PC-3 (cell line): ENCODE measurements around the gene AIG1. TPM values are rescaled to one million over a fixed set of nuclear protein-coding genes. Genes with fewer than 3 reads are reported as not detected.

Experiments used
- ATAC-seq: fragments of 200-7000 bp; cut with Tn5 transposase; 2 replicates; pipeline ENCODE4 v1.9.1; 2020; ENCODE audit warnings: mild to moderate bottlenecking, moderate library complexity
- BruUV-seq: library from RNA; stranded (reverse); fragments of 400-500 nt; replicated peaks from 2 replicates; lab custom pipeline; 2021; lab: Mats Ljungman, UMichigan
- CTCF ChIA-PET: fragments of 300-600 bp; sonication (Branson Sonifier 250); formaldehyde crosslinking; loops from one replicate; lab custom pipeline; 2022; ENCODE audit warnings: antibody characterized with exemption; lab: Charles Lee
- POLR2A ChIA-PET: fragments of 300-600 bp; sonication (Branson Sonifier 250); formaldehyde crosslinking; loops from one replicate; lab custom pipeline; 2022; ENCODE audit warnings: antibody characterized with exemption; ENCODE audit not compliant: unreplicated experiment; lab: Charles Lee
- DNase-seq: peaks from one replicate; pipeline ENCODE4 v3.0.0-alpha.2; 2015
- H2AFZ ChIP-seq: fragments of 300-600 bp; sonication (generic); 2 replicates; pipeline ENCODE4 v1.6.0; 2016; ENCODE audit warnings: antibody characterized with exemption, low read length
- H3F3A ChIP-seq: fragments of 300-600 bp; sonication (generic); one replicate; pipeline ENCODE4 v1.6.0; 2017; ENCODE audit warnings: antibody characterized with exemption, low read length, control low read depth, mild to moderate bottlenecking; ENCODE audit not compliant: unreplicated experiment
- H3K27ac ChIP-seq: fragments of 300-600 bp; sonication (generic); 2 replicates; pipeline ENCODE4 v1.5.1; 2016; ENCODE audit warnings: mild to moderate bottlenecking, low read length
- H3K27me3 ChIP-seq: fragments of 300-600 bp; sonication (generic); 2 replicates; pipeline ENCODE4 v1.6.1; 2016; ENCODE audit warnings: low read length, mixed read lengths
- H3K36me3 ChIP-seq: fragments of 300-600 bp; sonication (generic); 2 replicates; pipeline ENCODE4 v1.6.1; 2016; ENCODE audit warnings: low read depth, mixed run types, low read length, mixed read lengths
- H3K4me1 ChIP-seq: fragments of 300-600 bp; sonication (generic); 2 replicates; pipeline ENCODE4 v1.5.1; 2016; ENCODE audit warnings: low read length; ENCODE audit not compliant: insufficient read depth
- H3K4me2 ChIP-seq: fragments of 300-600 bp; sonication (generic); 2 replicates; pipeline ENCODE4 v1.6.0; 2016; ENCODE audit warnings: low read length
- H3K4me3 ChIP-seq: fragments of 300-600 bp; sonication (generic); 2 replicates; pipeline ENCODE4 v1.5.1; 2016; ENCODE audit warnings: mild to moderate bottlenecking, low read length, mixed read lengths
- H3K79me2 ChIP-seq: fragments of 300-600 bp; sonication (generic); 2 replicates; pipeline ENCODE4 v1.6.1; 2017; ENCODE audit warnings: low read length, mixed read lengths
- H3K9ac ChIP-seq: fragments of 300-600 bp; sonication (generic); 2 replicates; pipeline ENCODE4 v1.6.0; 2016; ENCODE audit warnings: mild to moderate bottlenecking, low read length
- H3K9me2 ChIP-seq: fragments of 300-600 bp; sonication (generic); replicated peaks from 2 replicates; pipeline ENCODE4 v1.6.1; 2016; ENCODE audit warnings: mixed run types, low read length, mixed read lengths
- H3K9me3 ChIP-seq: fragments of 300-600 bp; sonication (generic); 2 replicates; pipeline ENCODE4 v1.6.1; 2016; ENCODE audit warnings: low read length, mixed read lengths
- H4K20me1 ChIP-seq: fragments of 300-600 bp; sonication (generic); 2 replicates; pipeline ENCODE4 v1.6.1; 2016; ENCODE audit warnings: low read length, mixed read lengths
- CTCF ChIP-seq: fragments of 300-600 bp; sonication (generic); conservative IDR thresholded peaks from 2 replicates; pipeline ENCODE4 v1.5.1; 2017; ENCODE audit warnings: antibody characterized with exemption, low read depth, mild to moderate bottlenecking, low read length
- EZH2 ChIP-seq: fragments of 300-600 bp; sonication (generic); IDR thresholded peaks from one replicate; pipeline ENCODE4 v1.6.1; 2017; ENCODE audit warnings: antibody characterized with exemption, mild to moderate bottlenecking, low read length; ENCODE audit not compliant: unreplicated experiment
- EZH2phosphoT487 ChIP-seq: fragments of 300-600 bp; sonication (generic); IDR thresholded peaks from 2 replicates; pipeline ENCODE4 v1.6.1; 2018; ENCODE audit warnings: mild to moderate bottlenecking, antibody characterized with exemption, low read length, borderline replicate concordance
- intact Hi-C: fragments of 100-400 bp; cut with micrococcal nuclease; formaldehyde crosslinking; loops from 2 replicates; pipeline ENCODE4 v1.9.0; 2023
- total RNA-seq: library from RNA; depleted of rRNA; stranded (reverse); fragments of >200 nt; gene quantifications from 2 replicates; pipeline ENCODE4 v1.2.3, GENCODE V29; 2014

Gene AIG1
- total RNA-seq, 1 experiment from 2014 or later: 32.7 TPM

DNA sequence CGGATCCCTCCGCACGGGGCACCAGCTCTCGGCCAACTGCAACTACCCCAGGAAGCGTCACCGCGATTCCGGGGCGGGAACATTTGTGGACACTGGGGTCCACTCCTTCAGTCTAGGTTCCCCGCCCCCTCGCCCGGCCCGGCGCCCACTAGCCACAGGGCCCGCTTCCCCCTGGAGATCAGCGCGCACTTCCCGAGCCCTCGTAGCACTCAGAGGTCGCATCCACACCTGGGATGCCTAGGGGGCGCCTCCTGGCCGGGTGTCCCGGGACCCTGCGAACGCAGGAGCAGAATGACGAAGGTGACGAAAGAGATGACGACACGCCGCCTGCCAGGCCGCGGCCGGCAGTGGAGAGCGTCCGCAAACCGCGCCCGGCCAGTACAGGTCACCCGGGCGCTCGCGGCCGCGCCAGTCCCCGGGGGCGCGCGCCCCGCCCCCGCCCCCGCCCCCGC is 309 bp upstream of the AIG1 start:
- peak overlapping the region; percentile 90 for H3K4me3 ChIP-seq
- no peaks in the 10 kb centered on the region for H3K36me3 ChIP-seq
- H3K27ac ChIP-seq: peak overlapping the region; percentile 89
- H3K4me2 ChIP-seq: peak overlapping the region; percentile 84
- no peaks in the 10 kb centered on the region for H3K27me3 ChIP-seq
- ChIA-PET POLR2A (interaction anchor here (0.7 kb wide), 1 partner anchor 140 kb away, joined by 6 read pairs; no protein-coding TSS in a partner anchor), CTCF (no interaction called here)
- no peaks in the 10 kb centered on the region for H4K20me1 ChIP-seq
- H3K9me3 ChIP-seq: no peaks in the 10 kb centered on the region
- no peak for TF ChIP-seq EZH2phosphoT487
- TF ChIP-seq EZH2: no peak
- peak; percentile 20; the same call in 1 of the 2 replicates for TF ChIP-seq CTCF
- H2AFZ ChIP-seq: peak overlapping the region; percentile 91
- intact Hi-C loops: loop anchor here (1.0 to 10.0 kb wide), 2 partner anchors 74 to 114 kb away; no protein-coding TSS in a partner anchor
- peaks cover 22% of the 10 kb centered on the region for H3K4me1 ChIP-seq
- H3K79me2 ChIP-seq: peaks cover 27% of the 10 kb centered on the region
- ATAC-seq: peak; percentile 73
- peak overlapping the region; percentile 90 for H3K9ac ChIP-seq
- peak; percentile 67 for DNase-seq
- H3K9me2 ChIP-seq: no peaks in the 10 kb centered on the region
- no TSS peak for BruUV-seq
- H3F3A ChIP-seq: no peaks in the 10 kb centered on the region

DNA sequence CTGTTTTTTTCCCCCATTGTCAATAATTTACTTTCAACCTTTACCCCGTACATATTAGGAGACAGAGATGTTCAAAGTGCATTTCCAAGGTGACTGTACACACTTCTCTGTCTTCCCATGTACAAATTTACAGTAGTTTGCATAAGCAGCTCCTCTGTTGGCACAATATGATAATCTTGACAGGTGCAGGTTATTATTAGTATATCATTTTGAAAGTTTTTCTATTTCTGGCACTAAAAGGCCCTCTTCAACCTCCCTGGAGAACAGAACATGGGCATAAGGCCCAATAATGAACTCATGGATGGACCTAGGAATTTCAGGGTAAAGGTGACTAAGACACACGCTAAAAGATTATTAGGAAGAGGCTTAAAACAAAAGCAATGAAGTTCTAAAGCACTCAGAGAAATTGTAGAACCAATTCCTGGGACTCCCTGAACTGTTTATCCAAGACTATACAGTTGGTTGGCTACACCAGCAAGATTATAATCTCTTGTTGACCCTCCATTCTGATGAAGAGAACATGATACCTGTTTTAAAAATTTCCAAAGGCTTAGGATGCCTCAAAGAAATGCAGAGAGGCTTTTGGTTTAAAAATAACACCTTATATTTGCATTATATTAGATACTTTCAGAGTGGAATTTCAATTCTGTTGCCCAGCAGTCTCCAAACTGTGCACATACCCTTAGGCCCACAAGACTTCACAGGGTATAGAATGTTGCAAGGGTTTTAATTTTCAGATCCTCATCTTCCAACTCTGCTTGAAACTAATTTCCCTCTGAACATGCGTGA is 1.1 kb downstream of the AIG1 start:
- H3K27ac ChIP-seq: peak overlapping the region; percentile 68; the same call in 1 of the 2 replicates
- intact Hi-C loops: loop anchor here (10.0 kb wide), 1 partner anchor 73 kb away; no protein-coding TSS in a partner anchor

More for the DNA sequence above, 1.1 kb downstream of the AIG1 start:
- H3K9me2 ChIP-seq: no peaks in the 10 kb centered on the region
- peak overlapping the region; percentile 90 for H3K4me3 ChIP-seq
- no peak for DNase-seq
- H3K9ac ChIP-seq: peak overlapping the region; percentile 90
- peak overlapping the region; percentile 82 for H3K4me2 ChIP-seq
- TF ChIP-seq EZH2 (no peak), CTCF (no peak), EZH2phosphoT487 (no peak)
- POLR2A ChIA-PET: no interaction called here
- H3K9me3 ChIP-seq: no peaks in the 10 kb centered on the region
- no peaks in the 10 kb centered on the region for H3F3A ChIP-seq
- no peaks in the 10 kb centered on the region for H3K27me3 ChIP-seq
- no peaks in the 10 kb centered on the region for H3K36me3 ChIP-seq
- no peaks in the 10 kb centered on the region for H4K20me1 ChIP-seq
- H2AFZ ChIP-seq: peak overlapping the region; percentile 87; the same call in 1 of the 2 replicates
- peaks cover 22% of the 10 kb centered on the region for H3K4me1 ChIP-seq
- H3K79me2 ChIP-seq: peaks cover 27% of the 10 kb centered on the region
- no peak for ATAC-seq
- no TSS peak for BruUV-seq
- CTCF ChIA-PET: no interaction called here
